AG04450 (cell line): ENCODE data around the gene HPS4. TPM values are rescaled to one million over a fixed set of nuclear protein-coding genes. Genes with fewer than 3 reads are reported as not detected.

ENCODE experiments used
- CTCF ChIA-PET: fragments of 300-600, 350-600 bp; formaldehyde crosslinking; extraction: SDS; loops from one replicate; lab custom pipeline; 2022; ENCODE audit warnings: antibody characterized with exemption, inconsistent platforms; lab: Charles Lee
- POLR2A ChIA-PET: fragments of 350-600 bp; formaldehyde crosslinking; extraction: SDS; loops from one replicate; lab custom pipeline; 2021; ENCODE audit warnings: antibody characterized with exemption, inconsistent platforms; lab: Yijun Ruan, JAX
- DNase-seq: peaks from one replicate; pipeline ENCODE4 v3.0.0-alpha.2; 2011; ENCODE audit warnings: low read depth, low spot score
- H3K27ac ChIP-seq: one replicate; pipeline ENCODE4 v1.5.1; 2012; ENCODE audit warnings: low read depth, low read length, control low read depth
- H3K27me3 ChIP-seq: one replicate; pipeline ENCODE4 v1.6.0; 2012; ENCODE audit warnings: low read length; ENCODE audit not compliant: control insufficient read depth, insufficient read depth
- H3K4me3 ChIP-seq: 2 replicates; pipeline ENCODE4 v1.5.1; 2011; ENCODE audit warnings: mild to moderate bottlenecking, low read depth, low read length, control low read depth
- H3K9me3 ChIP-seq: 2 replicates; pipeline ENCODE4 v1.5.1; 2012; ENCODE audit warnings: low read length; ENCODE audit not compliant: control insufficient read depth, insufficient read depth
- CTCF ChIP-seq: IDR thresholded peaks from 2 replicates; pipeline ENCODE4 v1.5.1; 2011; ENCODE audit warnings: low read depth, low read length, control low read depth, inconsistent platforms
- polyA plus RNA-seq: library from polyadenylated mRNA; depleted of rRNA; stranded (reverse); fragments of >200 nt; gene quantifications from 2 replicates; pipeline ENCODE4 v1.2.3, GENCODE V29; 2011

The HPS4 gene
- polyA plus RNA-seq, 1 experiment: 30.9 TPM

GRCh38 chr22:26462051-26462450, 21.5 kb downstream of the HPS4 start:
- POLR2A ChIA-PET: no interaction called here
- no peak for TF ChIP-seq CTCF
- CTCF ChIA-PET: interaction anchor here (0.9 to 6.3 kb wide), 17 partner anchors 8 to 210 kb away, joined by 3 to 258 read pairs (median 6); partner anchors contain the start of genes HPS4 and SRRD
- no peak overlapping the region for H3K27ac ChIP-seq
- DNase-seq: no peak
- no peaks in the 10 kb centered on the region for H3K9me3 ChIP-seq
- no peak overlapping the region for H3K4me3 ChIP-seq
- H3K27me3 ChIP-seq: no peaks in the 10 kb centered on the region

GRCh38 chr22:26461188-26461810, 22.3 kb downstream of the HPS4 start:
- Histone ChIP-seq H3K27ac (no peak overlapping the region), H3K27me3 (no peaks in the 10 kb centered on the region), H3K4me3 (no peak overlapping the region), H3K9me3 (no peaks in the 10 kb centered on the region)
- ChIA-PET POLR2A (no interaction called here), CTCF (interaction anchor here (0.6 to 6.3 kb wide), 48 partner anchors 8 to 211 kb away, joined by 3 to 258 read pairs (median 5); partner anchors contain the start of genes HPS4 and SRRD)
- DNase-seq: no peak
- peak; percentile 90 for TF ChIP-seq CTCF

- Histone ChIP-seq H3K27me3 (no peaks in the 10 kb centered on the region), H3K9me3 (no peaks in the 10 kb centered on the region), H3K27ac (no peak overlapping the region), H3K4me3 (no peak overlapping the region)
- no peak for TF ChIP-seq CTCF
- DNase-seq: no peak
- ChIA-PET CTCF (interaction anchor here (0.6 to 6.3 kb wide), 27 partner anchors 7 to 206 kb away, joined by 3 to 258 read pairs (median 6); no protein-coding TSS in a partner anchor), POLR2A (no interaction called here)
These were observed 23.4 kb downstream of the HPS4 start for GRCh38 chr22:26460202-26460601.

- CTCF ChIA-PET: interaction anchor here (0.7 kb wide), 1 partner anchor 135 kb away, joined by 6 read pairs; no protein-coding TSS in a partner anchor
- TF ChIP-seq CTCF: no peak
- POLR2A ChIA-PET: no interaction called here
These were observed 25.8 kb downstream of the HPS4 start for GRCh38 chr22:26457661-26458272.

More at GRCh38 chr22:26457661-26458272, 25.8 kb downstream of the HPS4 start:
- DNase-seq: no peak
- no peak overlapping the region for H3K4me3 ChIP-seq
- no peak overlapping the region for H3K27ac ChIP-seq
- no peaks in the 10 kb centered on the region for H3K9me3 ChIP-seq
- no peaks in the 10 kb centered on the region for H3K27me3 ChIP-seq
